B cell (primary cell): Measurements from ENCODE around the gene DDA1. TPM values are rescaled to one million over a fixed set of nuclear protein-coding genes. Genes with fewer than 3 reads are reported as not detected.

Source experiments
- ATAC-seq: fragments of 200-7000 bp; cut with Tn5 transposase; one replicate; pipeline ENCODE4 v1.10.0; 2021; ENCODE audit warnings: low read depth, mild to moderate bottlenecking, moderate number of reproducible peaks, moderate library complexity
- CTCF ChIA-PET: fragments of 350-600 bp; sonication (Branson Sonifier 250); formaldehyde crosslinking; loops from one replicate; lab custom pipeline; 2021; ENCODE audit warnings: antibody characterized with exemption, inconsistent platforms; lab: Charles Lee
- POLR2A ChIA-PET: fragments of 350-600 bp; sonication (Branson Sonifier 250); formaldehyde crosslinking; loops from one replicate; lab custom pipeline; 2021; ENCODE audit warnings: antibody characterized with exemption; lab: Charles Lee
- DNase-seq: peaks from one replicate; pipeline ENCODE4 v3.0.0; 2013
- H2AFZ ChIP-seq: 2 replicates; pipeline ENCODE4 v1.6.1; 2012; ENCODE audit warnings: mild to moderate bottlenecking, low read depth, low read length; ENCODE audit not compliant: insufficient read depth, poor library complexity, severe bottlenecking
- H3K27ac ChIP-seq, 2 donors: 1 replicate in 1 of 2; 2 replicates in 1 of 2; pipeline ENCODE4 v1.5.1; 2012 to 2013; ENCODE audit warnings: low read length in 2 of 2, mild to moderate bottlenecking in 2 of 2, moderate library complexity in 1 of 2
- H3K27me3 ChIP-seq, 4 experiments: fragments of 200-600 bp in 1 of 4; sonication (generic) in 1 of 4; replicated peaks in 1 of 4; 1 replicate in 2 of 4; 2 replicates in 2 of 4; pipeline versions ENCODE4 v1.6.1 to v1.7.0; 2013 to 2016; ENCODE audit warnings: low read length in 3 of 4, mild to moderate bottlenecking in 2 of 4, mixed read lengths in 1 of 4, moderate library complexity in 1 of 4; ENCODE audit not compliant: insufficient read depth in 4 of 4, control insufficient read depth in 3 of 4; ENCODE audit errors: control extremely low read depth in 1 of 4
- H3K36me3 ChIP-seq, 2 experiments: replicated peaks in 1 of 2; 1 replicate in 1 of 2; 2 replicates in 1 of 2; pipeline versions ENCODE4 v1.6.1 to v1.7.1; 2013; ENCODE audit warnings: low read length in 1 of 2; ENCODE audit not compliant: insufficient read depth in 2 of 2, control insufficient read depth in 1 of 2; ENCODE audit errors: control extremely low read depth in 1 of 2, extremely low read depth in 1 of 2
- H3K4me1 ChIP-seq, 2 donors: fragments of 200-600 bp in 1 of 2; sonication (generic) in 1 of 2; 1 replicate in 1 of 2; 2 replicates in 1 of 2; pipeline versions ENCODE4 v1.5.1 to v1.6.1; 2013 to 2017; ENCODE audit warnings: low read length in 2 of 2; ENCODE audit not compliant: control insufficient read depth in 2 of 2, insufficient read depth in 2 of 2
- H3K4me2 ChIP-seq: replicated peaks from 2 replicates; pipeline ENCODE3; 2012; ENCODE audit warnings: mild to moderate bottlenecking, low read depth, low read length; ENCODE audit not compliant: poor library complexity, severe bottlenecking
- H3K4me3 ChIP-seq, 5 experiments: fragments of 200-600 bp in 1 of 5; sonication (generic) in 1 of 5; 1 replicate in 3 of 5; 2 replicates in 2 of 5; pipeline versions ENCODE4 v1.5.1 to v1.7.0; 2011 to 2016; ENCODE audit warnings: low read length in 4 of 5, mild to moderate bottlenecking in 4 of 5, low read depth in 2 of 5, control low read depth in 1 of 5, moderate library complexity in 1 of 5; ENCODE audit not compliant: insufficient read depth in 1 of 5; ENCODE audit errors: control extremely low read depth in 1 of 5, extremely low read depth in 1 of 5
- H3K79me2 ChIP-seq: fragments of 200-600 bp; sonication (generic); one replicate; pipeline ENCODE4 v1.6.0; 2016; ENCODE audit warnings: low read length; ENCODE audit not compliant: control insufficient read depth, insufficient read depth
- H3K9ac ChIP-seq: fragments of 200-600 bp; sonication (generic); 2 replicates; pipeline ENCODE4 v1.6.1; 2017; ENCODE audit warnings: mild to moderate bottlenecking, low read length, moderate library complexity
- H3K9me3 ChIP-seq, 3 donors: one replicate each; pipeline versions ENCODE4 v1.6.1 to v1.7.1; 2013; ENCODE audit warnings: low read length in 2 of 3; ENCODE audit not compliant: control insufficient read depth in 2 of 3, insufficient read depth in 1 of 3; ENCODE audit errors: control extremely low read depth in 1 of 3
- H4K20me1 ChIP-seq: 2 replicates; pipeline ENCODE4 v1.6.0; 2012; ENCODE audit warnings: mild to moderate bottlenecking, low read length; ENCODE audit not compliant: insufficient read depth, control insufficient read depth, poor library complexity, severe bottlenecking
- H3K27ac Mint-ChIP-seq: one replicate; pipeline ENCODE4 v1.8.0; 2021; ENCODE audit warnings: mixed read lengths
- H3K27me3 Mint-ChIP-seq: one replicate; pipeline ENCODE4 v1.8.0; 2021; ENCODE audit warnings: mixed read lengths
- H3K4me1 Mint-ChIP-seq: one replicate; pipeline ENCODE4 v1.8.0; 2021; ENCODE audit warnings: mixed read lengths
- H3K4me3 Mint-ChIP-seq: one replicate; pipeline ENCODE4 v1.8.0; 2021; ENCODE audit warnings: mixed read lengths
- H3K9me3 Mint-ChIP-seq: one replicate; pipeline ENCODE4 v1.8.0; 2022; ENCODE audit warnings: mixed read lengths; ENCODE audit not compliant: insufficient read depth
- EZH2 ChIP-seq: IDR thresholded peaks from 2 replicates; pipeline ENCODE4 v1.6.1; 2012; ENCODE audit warnings: borderline replicate concordance, low read depth, mild to moderate bottlenecking, moderate library complexity, low read length; ENCODE audit not compliant: insufficient read depth, poor library complexity, severe bottlenecking
- WGBS: methylation state at CpG from one replicate; pipeline ENCODE4 v1.1.5; 2013; ENCODE audit warnings: missing lambda C conversion rate; ENCODE audit not compliant: insufficient coverage; 5-methylcytosine and 5-hydroxymethylcytosine counted together
- intact Hi-C: fragments of 100-400 bp; cut with micrococcal nuclease; formaldehyde crosslinking; loops from one replicate; pipeline ENCODE4 v1.10.0; 2022
- polyA plus RNA-seq: library from polyadenylated mRNA; depleted of rRNA; stranded (reverse); fragments of >200 nt; gene quantifications from 2 replicates; pipeline ENCODE4 v1.2.3, GENCODE V29; 2012
- total RNA-seq, 2 donors: library from RNA; stranded (reverse); fragments of 120-200 nt in 1 of 2; gene quantifications; 1 replicate in 1 of 2; 2 replicates in 1 of 2; pipeline versions ENCODE4 v1.2.3 to v1.2.4, GENCODE V29; 2013 to 2022
- TF ChIP-seq, protein P1 (sequence below): fragments of 200-600 bp; IDR thresholded peaks from one replicate; pipeline ENCODE4 v1.8.0; 2022; ENCODE audit warnings: antibody characterized with exemption, mild to moderate bottlenecking

DDA1 gene
- total and polyA plus RNA-seq, 2 donors (not counting 1 experiment from before 2014, with no cell fraction given): 38.4 TPM

DNA sequence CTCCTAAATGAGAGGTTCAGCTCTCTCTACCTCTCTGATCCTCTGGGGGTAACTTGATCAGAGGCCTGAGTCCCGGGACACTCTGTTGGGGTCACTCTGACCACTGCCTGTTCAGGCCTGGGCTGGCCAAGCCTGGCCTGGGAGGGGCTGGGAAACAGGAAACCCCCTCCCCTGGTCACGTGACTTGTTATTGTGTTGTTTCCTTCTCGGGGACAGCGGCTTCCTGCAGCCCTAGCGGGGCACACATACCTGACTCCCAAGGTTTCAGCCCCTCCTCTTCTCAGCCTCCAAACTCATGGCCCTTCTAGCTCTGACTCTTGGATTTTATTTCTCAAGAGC is 44.8 kb upstream of the DDA1 start, which contains the start of gene USHBP1:
TSS of gene USHBP1 (minus strand) at position 105 of the 339 bp plus-strand sequence. CDS start 446 bp downstream, outside the sequence.
- TF ChIP-seq, protein P1, sequence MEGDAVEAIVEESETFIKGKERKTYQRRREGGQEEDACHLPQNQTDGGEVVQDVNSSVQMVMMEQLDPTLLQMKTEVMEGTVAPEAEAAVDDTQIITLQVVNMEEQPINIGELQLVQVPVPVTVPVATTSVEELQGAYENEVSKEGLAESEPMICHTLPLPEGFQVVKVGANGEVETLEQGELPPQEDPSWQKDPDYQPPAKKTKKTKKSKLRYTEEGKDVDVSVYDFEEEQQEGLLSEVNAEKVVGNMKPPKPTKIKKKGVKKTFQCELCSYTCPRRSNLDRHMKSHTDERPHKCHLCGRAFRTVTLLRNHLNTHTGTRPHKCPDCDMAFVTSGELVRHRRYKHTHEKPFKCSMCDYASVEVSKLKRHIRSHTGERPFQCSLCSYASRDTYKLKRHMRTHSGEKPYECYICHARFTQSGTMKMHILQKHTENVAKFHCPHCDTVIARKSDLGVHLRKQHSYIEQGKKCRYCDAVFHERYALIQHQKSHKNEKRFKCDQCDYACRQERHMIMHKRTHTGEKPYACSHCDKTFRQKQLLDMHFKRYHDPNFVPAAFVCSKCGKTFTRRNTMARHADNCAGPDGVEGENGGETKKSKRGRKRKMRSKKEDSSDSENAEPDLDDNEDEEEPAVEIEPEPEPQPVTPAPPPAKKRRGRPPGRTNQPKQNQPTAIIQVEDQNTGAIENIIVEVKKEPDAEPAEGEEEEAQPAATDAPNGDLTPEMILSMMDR: no peak
- no peak within 1 kb of the TSS for H3K4me2 ChIP-seq
- peaks cover 6 to 30% of the 10 kb centered on the region in 2 donors for H3K4me1 ChIP-seq
- H3K9ac ChIP-seq: no peak within 1 kb of the TSS
- H3K4me3 ChIP-seq: no peak within 1 kb of the TSS
- WGBS: no CpG with 5 or more reads among the region's 5 CpGs
- ATAC-seq (no peak), DNase-seq (no peak)
- Mint-ChIP-seq H3K27ac (peak within 1 kb of the TSS; percentile 32), H3K27me3 (no peaks in the 10 kb centered on the region), H3K4me3 (peak within 1 kb of the TSS; percentile 49), H3K4me1 (peaks cover 23% of the 10 kb centered on the region), H3K9me3 (no peaks in the 10 kb centered on the region)
- POLR2A ChIA-PET: interaction anchor here (1.0 kb wide), 1 partner anchor 17 kb away, joined by 3 read pairs; the partner anchor contains the start of gene ANKLE1
- no peak within 1 kb of the TSS for H2AFZ ChIP-seq
- no peaks in the 10 kb centered on the region for H3K27me3 ChIP-seq
- intact Hi-C loops: no loop called here
- no peaks in the 10 kb centered on the region for H4K20me1 ChIP-seq
- CTCF ChIA-PET: interaction anchor here (1.0 to 4.9 kb wide), 5 partner anchors 9 to 197 kb away, joined by 3 to 52 read pairs (median 3); partner anchors contain the start of genes ANKLE1 and USE1
- peaks cover 0 to 4% of the 10 kb centered on the region in 2 experiments for H3K36me3 ChIP-seq
- peaks cover 0 to 12% (median 2%) of the 10 kb centered on the region in 3 donors for H3K9me3 ChIP-seq
- H3K27ac ChIP-seq: no peak within 1 kb of the TSS
- peaks cover 10% of the 10 kb centered on the region for H3K79me2 ChIP-seq

- Histone ChIP-seq H3K4me2 (peak overlapping the region; percentile 85), H3K4me1 (peaks cover 6 to 25% of the 10 kb centered on the region in 2 donors), H3K27ac (peak overlapping the region; percentile 56 to 66), H3K79me2 (peaks cover 14% of the 10 kb centered on the region), H3K9me3 (no peaks in the 10 kb centered on the region), H3K4me3 (peak overlapping the region in 1 of 5 experiments; percentile 52), H3K36me3 (peaks cover 0 to 8% of the 10 kb centered on the region in 2 experiments), H3K9ac (no peak overlapping the region), H4K20me1 (no peaks in the 10 kb centered on the region), H3K27me3 (no peaks in the 10 kb centered on the region), H2AFZ (peak overlapping the region; percentile 42)
- Mint-ChIP-seq H3K9me3 (no peaks in the 10 kb centered on the region), H3K4me3 (peak overlapping the region; percentile 84), H3K4me1 (peaks cover 19% of the 10 kb centered on the region), H3K27ac (no peak overlapping the region), H3K27me3 (no peaks in the 10 kb centered on the region)
- DNase-seq: no peak
- ChIA-PET POLR2A (interaction anchor here (0.5 to 1.8 kb wide), 10 partner anchors 9 to 1835 kb away, joined by 3 to 12 read pairs (median 6); partner anchors contain the start of genes DDA1, MRPL34 and USE1), CTCF (interaction anchor here (0.8 to 4.9 kb wide), 9 partner anchors 11 to 551 kb away, joined by 3 to 52 read pairs (median 4); partner anchors contain the start of genes ANKLE1, HAUS8 and MYO9B)
- intact Hi-C loops: loop anchor here (2.0 kb wide), 1 partner anchor 203 kb away; no protein-coding TSS in a partner anchor
- no peak for ATAC-seq
- TF ChIP-seq, protein P1: no peak
- TF ChIP-seq EZH2: no peak
- 100% methylated on average over 2 of the region's 7 CpGs for WGBS
Measured at GRCh38 chr19:17266026-17266425, 43.3 kb upstream of the DDA1 start.
